Airway epithelial cell (primary cell): ENCODE measurements around the gene OTUD3. TPM values are rescaled to one million over a fixed set of nuclear protein-coding genes. Genes with fewer than 3 reads are reported as not detected.

Experiments used
- total RNA-seq: library from RNA; depleted of rRNA; stranded (reverse); fragments of >200 nt; gene quantifications from 2 replicates; pipeline ENCODE4 v1.2.3, GENCODE V29; 2015

Gene OTUD3, protein sequence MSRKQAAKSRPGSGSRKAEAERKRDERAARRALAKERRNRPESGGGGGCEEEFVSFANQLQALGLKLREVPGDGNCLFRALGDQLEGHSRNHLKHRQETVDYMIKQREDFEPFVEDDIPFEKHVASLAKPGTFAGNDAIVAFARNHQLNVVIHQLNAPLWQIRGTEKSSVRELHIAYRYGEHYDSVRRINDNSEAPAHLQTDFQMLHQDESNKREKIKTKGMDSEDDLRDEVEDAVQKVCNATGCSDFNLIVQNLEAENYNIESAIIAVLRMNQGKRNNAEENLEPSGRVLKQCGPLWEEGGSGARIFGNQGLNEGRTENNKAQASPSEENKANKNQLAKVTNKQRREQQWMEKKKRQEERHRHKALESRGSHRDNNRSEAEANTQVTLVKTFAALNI
- 1.8 and 2.1 TPM in 2 replicates for total RNA-seq

DNA sequence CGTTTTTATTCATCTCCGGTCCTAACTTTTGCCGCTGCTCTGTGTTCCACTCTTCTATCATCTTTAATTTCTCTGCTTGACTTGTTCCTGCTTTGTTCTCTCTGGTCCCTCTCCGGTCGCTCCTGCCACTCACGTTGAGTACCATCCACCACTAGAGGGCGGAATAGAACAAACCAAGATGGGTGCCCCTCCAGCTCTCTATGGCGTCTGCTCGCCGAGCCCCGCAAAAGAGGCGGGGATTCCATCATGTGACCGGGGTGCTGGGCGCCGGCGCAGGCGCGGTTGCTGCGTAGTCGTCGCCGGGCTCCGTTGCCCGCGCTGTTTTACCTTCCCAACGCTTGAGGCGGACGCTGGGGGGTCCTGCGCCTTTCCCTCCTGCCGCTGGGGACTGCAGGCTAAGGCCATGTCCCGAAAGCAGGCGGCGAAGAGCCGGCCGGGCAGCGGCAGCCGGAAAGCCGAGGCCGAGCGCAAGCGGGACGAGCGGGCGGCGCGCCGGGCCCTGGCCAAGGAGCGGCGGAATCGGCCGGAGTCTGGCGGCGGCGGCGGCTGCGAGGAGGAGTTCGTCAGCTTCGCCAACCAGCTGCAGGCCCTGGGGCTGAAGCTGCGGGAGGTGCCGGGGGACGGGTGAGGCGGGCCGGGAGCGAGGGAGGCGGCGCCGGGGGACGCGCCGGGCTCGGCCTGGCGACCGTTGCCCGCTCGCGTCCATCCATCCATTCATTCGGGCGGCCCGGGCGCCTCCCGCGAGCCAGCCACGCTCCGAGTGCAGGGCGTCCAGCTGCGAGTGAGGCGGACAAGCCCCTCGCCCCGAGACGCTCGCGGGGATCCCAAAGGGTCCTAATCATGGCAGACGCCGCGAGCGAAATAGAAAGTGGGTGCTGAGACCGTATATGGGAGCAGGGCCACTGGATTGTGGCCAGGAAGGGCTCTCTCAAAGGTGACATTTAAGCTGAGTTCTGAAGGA lies at the start of gene OTUD3:
Gene OTUD3 (plus strand): TSS at position 285 of the 961 bp plus-strand sequence. CDS start 119 bp downstream, at position 404.

DNA sequence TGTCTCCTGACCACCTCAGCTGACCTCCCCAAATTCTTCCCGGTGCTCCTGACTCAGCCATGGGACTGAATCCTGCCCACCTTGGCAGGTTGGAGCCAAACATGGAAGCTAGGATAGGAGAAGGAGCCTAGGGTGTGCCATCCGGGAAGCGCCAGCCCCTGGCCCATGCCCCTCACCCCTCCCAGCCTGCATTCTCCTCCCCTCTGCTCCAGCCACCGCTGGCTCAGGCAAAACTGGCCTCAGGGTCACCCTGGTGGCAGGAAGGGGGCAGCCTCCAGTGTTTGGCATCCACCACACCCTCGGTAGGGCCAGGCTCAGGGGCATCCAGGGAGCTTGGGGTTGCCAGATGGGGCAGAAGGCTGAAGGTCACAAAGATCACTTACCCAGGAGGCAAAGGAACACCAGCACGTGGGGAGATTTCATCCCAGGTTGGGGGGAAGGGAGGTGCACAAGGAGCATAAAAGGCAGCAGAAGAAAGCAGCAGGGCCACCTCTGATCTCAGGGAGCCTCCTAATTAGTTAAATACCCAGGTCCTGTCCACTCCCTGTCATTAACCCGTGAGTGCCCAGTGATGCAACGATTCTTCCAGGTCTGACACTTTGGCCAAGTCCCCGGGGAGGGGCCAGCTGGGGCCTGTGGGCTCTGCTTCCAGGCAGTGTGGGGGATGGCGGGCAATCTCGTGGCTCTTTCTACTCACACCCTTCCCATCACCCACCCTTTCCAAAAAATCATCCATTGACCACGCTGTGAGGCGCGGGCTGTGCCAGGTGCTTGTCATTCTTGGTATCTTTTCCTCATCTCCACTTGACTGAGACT lies 41.1 kb downstream of the OTUD3 start, which contains the start of gene PLA2G2E:
Gene PLA2G2E (minus strand): TSS at position 481 of the 816 bp plus-strand sequence. CDS start 58 bp downstream, at position 423.

Other genes with a start within 250 kb of the OTUD3 start
- 64.3 and 69.5 TPM in 2 replicates for gene NBL1, start 238.1 kb upstream of the OTUD3 start, total RNA-seq
- gene HTR6, start 217.5 kb upstream of the OTUD3 start, total RNA-seq: not detected in 2 replicates
- 5.2 and 10.9 TPM in 2 replicates for gene TMCO4, start 82.5 kb upstream of the OTUD3 start, total RNA-seq
- not detected in 2 replicates for gene RNF186, start 67.1 kb upstream of the OTUD3 start, total RNA-seq
- gene PLA2G2E, start 41.2 kb downstream of the OTUD3 start, total RNA-seq: not detected in 2 replicates
- gene PLA2G2A, start 97.2 kb downstream of the OTUD3 start, total RNA-seq: not detected in 2 replicates
- gene PLA2G5, start 187.8 kb downstream of the OTUD3 start, total RNA-seq: not detected in 2 replicates
- not detected in 2 replicates for gene PLA2G2D, start 237.1 kb downstream of the OTUD3 start, total RNA-seq